GM06990 (cell line): ENCODE measurements around the gene PRDM10.
"Not testable (repeated sequence)": the region's sequence is repeated elsewhere in the genome, so short reads cannot be mapped to it uniquely, and the experiment has no call there.

Experiments used
- DNase-seq: peaks from one replicate; pipeline ENCODE4 v3.0.0-alpha.2; 2011; ENCODE audit not compliant: insufficient read length; ENCODE audit errors: extremely low read depth
- H3K27me3 ChIP-seq: replicated peaks from 2 replicates; pipeline ENCODE4 v1.6.0; 2011; ENCODE audit warnings: low read length; ENCODE audit not compliant: control insufficient read depth, insufficient read depth
- H3K36me3 ChIP-seq: 2 replicates; pipeline ENCODE4 v1.5.1; 2011; ENCODE audit warnings: low read length; ENCODE audit not compliant: control insufficient read depth, insufficient read depth
- H3K4me3 ChIP-seq: replicated peaks from 2 replicates; pipeline ENCODE4 v1.5.1; 2011; ENCODE audit warnings: low read depth, mild to moderate bottlenecking, control low read depth, low read length
- CTCF ChIP-seq: IDR thresholded peaks from 2 replicates; pipeline ENCODE4 v1.5.1; 2011; ENCODE audit warnings: low read length, control low read depth, mild to moderate bottlenecking, inconsistent platforms; ENCODE audit not compliant: insufficient read depth, poor library complexity, severe bottlenecking

Gene PRDM10

DNA sequence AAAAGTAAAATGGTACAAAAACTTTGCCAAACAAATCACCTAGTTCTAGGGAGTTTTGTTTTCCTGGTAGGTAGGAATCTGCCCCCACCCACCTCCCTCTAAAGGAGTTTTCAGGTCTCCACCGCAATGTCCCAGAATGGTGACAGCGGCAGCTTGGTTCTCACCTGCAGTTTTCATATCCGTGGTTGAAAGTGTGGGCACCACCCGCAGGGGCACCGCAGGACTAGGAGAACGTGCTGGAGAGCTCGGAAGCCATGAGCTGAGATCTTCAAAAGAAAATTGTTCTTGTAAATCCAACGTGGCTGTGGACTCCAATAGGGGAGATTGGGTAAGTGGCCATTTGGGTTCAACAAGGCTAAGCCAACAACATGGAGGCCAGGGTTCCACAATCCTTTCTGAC lies 118.1 kb downstream of the PRDM10 start:
- no peak for DNase-seq
- H3K36me3 ChIP-seq, result peaks cover 22% of the 10 kb centered on the region
- H3K4me3 ChIP-seq, result no peak overlapping the region
- H3K27me3 ChIP-seq, result no peaks in the 10 kb centered on the region
- no peak for TF ChIP-seq CTCF

DNA sequence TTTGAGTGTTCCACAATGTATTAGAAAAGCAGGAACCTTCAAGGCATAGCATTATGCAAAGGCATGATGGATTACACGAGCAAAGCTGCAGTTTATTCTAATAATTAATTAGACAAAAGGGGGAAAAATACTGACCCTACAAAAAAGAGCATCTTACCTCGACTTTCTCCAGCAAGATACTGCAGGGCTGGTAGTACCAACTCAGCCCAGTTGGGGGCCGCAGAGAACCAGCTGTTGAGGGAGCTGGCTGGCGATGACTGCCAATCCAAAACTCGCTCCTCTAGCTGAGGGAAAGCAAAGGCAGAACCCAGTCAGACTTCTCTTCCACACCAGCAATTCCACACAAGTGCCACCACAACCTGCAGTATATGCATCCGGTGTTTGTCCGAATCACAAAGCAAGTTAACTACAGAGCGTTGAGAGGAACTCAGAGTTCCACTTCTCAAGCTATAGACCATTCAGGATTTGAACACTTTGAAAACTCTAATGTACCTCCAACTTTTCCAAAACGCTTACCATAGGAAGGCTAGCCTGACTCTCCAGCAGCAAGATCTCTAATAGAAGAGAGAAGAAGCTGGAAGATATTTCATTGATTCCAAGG lies 121.0 kb downstream of the PRDM10 start:
- TF ChIP-seq CTCF, result peak; percentile 57

GRCh38 chr11:129880311-129880710 lies 122.3 kb downstream of the PRDM10 start:
- peaks cover 24% of the 10 kb centered on the region for H3K36me3 ChIP-seq
- H3K4me3 ChIP-seq, result no peak overlapping the region
- DNase-seq, result no peak
- H3K27me3 ChIP-seq, result no peaks in the 10 kb centered on the region
- TF ChIP-seq CTCF, result no peak

More for the DNA sequence above, 121.0 kb downstream of the PRDM10 start:
- Histone ChIP-seq H3K36me3 (peaks cover 24% of the 10 kb centered on the region), H3K4me3 (no peak overlapping the region), H3K27me3 (no peaks in the 10 kb centered on the region)
- DNase-seq, result no peak

GRCh38 chr11:129871914-129872313 lies 130.7 kb downstream of the PRDM10 start:
- TF ChIP-seq CTCF, result no peak
- Histone ChIP-seq H3K4me3 (no peak overlapping the region), H3K36me3 (peaks cover 33% of the 10 kb centered on the region), H3K27me3 (no peaks in the 10 kb centered on the region)
- no peak for DNase-seq

DNA sequence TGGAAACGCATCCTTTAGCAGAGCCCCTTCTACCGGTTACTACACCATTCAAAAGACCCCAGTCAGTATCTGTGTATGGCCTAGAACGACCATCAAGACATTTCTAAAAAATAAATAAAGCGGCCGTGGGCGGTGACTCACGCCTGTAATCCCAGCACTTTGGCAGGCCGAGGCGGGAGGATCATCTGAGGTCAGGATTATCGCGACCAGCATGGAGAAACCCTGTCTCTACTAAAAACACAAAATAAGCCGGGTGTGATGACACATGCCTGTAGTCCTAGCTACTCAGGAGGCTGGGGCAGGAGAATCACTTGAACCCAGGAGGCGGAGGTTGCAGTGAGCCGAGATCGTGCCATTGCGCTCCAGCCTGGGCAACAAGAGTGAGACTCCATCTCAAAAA lies 134.0 kb downstream of the PRDM10 start:
- DNase-seq, H3K4me3 ChIP-seq, H3K27me3 ChIP-seq: not testable (repeated sequence)
- H3K36me3 ChIP-seq, result peaks cover 37% of the 10 kb centered on the region

DNA sequence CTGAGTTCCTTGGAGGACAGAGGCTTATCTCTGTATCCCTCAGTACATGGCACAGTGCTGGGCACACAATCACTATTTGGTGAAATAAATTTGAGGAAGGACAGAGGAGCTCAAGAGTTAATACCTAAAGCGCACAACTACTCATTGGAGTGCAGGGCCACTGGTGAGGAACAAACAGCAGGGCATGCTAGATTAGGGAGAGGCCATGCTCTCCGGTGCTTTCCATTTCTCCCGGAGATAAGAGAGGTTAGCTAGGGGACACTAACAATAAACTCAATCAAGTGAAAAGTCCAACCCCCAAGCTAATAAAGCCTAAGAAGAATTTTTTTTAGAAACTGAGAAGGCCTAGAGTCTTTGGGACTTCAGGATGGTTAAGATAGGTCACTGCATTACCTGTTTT lies 136.3 kb downstream of the PRDM10 start:
- peaks cover 30% of the 10 kb centered on the region for H3K36me3 ChIP-seq
- no peak for DNase-seq

More for the DNA sequence above, 136.3 kb downstream of the PRDM10 start:
- Histone ChIP-seq H3K4me3 (no peak overlapping the region), H3K27me3 (no peaks in the 10 kb centered on the region)
- no peak for TF ChIP-seq CTCF
